ENCODE results near the gene CD84. TPM values are rescaled to one million over a fixed set of nuclear protein-coding genes. Genes with fewer than 3 reads are reported as not detected.

The CD84 gene, protein sequence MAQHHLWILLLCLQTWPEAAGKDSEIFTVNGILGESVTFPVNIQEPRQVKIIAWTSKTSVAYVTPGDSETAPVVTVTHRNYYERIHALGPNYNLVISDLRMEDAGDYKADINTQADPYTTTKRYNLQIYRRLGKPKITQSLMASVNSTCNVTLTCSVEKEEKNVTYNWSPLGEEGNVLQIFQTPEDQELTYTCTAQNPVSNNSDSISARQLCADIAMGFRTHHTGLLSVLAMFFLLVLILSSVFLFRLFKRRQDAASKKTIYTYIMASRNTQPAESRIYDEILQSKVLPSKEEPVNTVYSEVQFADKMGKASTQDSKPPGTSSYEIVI
- total RNA-seq: not detected in 2 replicates

DNA sequence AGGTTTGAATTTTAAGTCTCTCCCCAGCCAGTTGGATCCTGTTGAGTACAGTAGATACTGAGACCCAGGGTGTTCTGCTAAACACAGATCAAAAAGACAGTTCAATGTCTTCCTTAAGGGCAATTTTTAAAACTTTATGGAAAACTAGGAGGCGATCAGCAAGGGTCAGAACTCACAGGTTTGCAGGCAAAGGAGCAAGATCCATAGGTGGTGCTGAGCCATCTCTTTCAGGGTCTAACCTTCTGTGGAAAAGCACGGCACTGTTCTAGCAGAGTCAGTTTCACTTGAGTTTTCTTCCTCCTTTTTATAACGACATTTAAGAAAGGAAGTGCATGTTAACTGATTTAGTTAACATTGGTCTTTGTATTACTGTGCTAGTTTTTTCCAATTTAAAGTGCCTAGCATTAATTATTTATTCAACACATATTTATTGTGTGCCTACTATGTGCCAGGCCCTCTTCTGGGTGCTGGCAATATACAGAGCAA, at the start of gene CD84:
Gene CD84, minus strand, starts transcription at position 281 of the 486 bp plus-strand sequence. Its CDS starts 59 bp downstream, at position 222.

DNA sequence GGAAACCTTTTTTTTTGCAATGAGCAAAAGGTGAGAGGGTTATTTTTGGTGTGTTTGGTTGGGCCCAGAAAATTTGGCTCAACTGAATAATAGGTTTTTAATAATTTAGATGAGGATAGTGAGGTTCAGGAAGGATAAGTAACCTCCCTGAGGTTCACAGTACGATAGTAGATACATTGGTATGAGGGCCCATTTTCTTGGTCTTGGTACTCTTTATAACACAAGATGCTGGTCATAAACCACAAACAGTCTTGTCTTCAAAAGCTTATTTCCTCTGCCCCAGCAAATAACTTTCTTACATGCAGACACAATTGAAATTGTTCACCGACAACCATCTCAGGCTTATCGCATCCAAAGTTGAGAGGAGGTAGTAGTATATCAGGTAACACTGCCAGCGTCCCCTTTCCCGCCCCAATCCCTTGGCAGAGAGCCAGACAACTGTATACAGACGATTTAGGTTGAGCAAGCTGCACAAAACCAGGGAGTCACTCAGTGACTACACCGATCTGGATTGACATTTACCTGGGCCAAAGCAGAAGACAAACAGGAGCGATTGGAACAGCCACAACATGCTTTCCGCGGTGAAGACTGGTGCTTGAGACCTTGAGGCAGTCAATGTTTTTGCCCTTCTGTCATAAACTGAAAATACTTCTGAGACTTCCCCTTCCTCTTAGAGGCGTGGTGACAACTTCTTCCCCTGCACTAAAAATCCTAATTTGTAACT, 56.5 kb downstream of the CD84 start, which contains the start of gene SLAMF6:
Gene SLAMF6, minus strand, starts transcription at position 634 of the 724 bp plus-strand sequence. Its CDS starts 63 bp downstream, at position 571.

Other genes with a start within 250 kb of the CD84 start
- 203 and 248 TPM in 2 replicates for gene COPA, start 236.2 kb downstream of the CD84 start, total RNA-seq
- gene NCSTN, start 236.1 kb downstream of the CD84 start, total RNA-seq: 105 and 123 TPM in 2 replicates
- not detected in 2 replicates for gene NHLH1, start 212.4 kb downstream of the CD84 start, total RNA-seq
- gene VANGL2, start 178.9 kb downstream of the CD84 start, total RNA-seq: 0.49 and 0.72 TPM in 2 replicates
- gene SLAMF6, start 56.2 kb downstream of the CD84 start, total RNA-seq: not detected in 2 replicates
- gene SLAMF1, start 67.5 kb upstream of the CD84 start, total RNA-seq: 0.16 TPM in 1 of 2 replicates, not detected in the other
- not detected in 2 replicates for gene CD48, start 132.3 kb upstream of the CD84 start, total RNA-seq
- not detected in 2 replicates for gene SLAMF7, start 159.8 kb upstream of the CD84 start, total RNA-seq
- not detected in 2 replicates for gene LY9, start 216.7 kb upstream of the CD84 start, total RNA-seq